ENCODE results near the gene REXO5.

REXO5 gene

DNA sequence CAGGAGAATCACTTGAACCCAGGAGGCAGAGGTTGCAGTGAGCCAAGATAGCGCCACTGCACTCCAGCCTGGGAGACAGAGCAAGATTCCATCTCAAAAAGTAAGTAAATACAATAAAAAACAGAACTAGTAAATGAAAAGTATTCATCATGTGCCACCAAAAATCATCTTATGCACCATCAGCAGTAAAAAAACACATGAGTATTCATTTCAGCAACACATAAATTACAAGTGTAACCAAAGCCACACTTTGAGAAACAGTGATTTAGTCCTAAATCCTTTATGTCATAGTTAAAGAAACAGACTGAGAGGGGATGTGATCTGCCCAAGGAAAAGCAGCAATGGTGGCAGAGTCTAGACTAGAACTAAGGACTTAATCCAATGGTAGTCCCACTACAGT, 80.9 kb downstream of the REXO5 start:
- H3K36me3 ChIP-seq (replicated peaks; ENCODE audit: low read depth, low read length) = no peaks in the 10 kb centered on the region
- H3K27ac ChIP-seq (ENCODE audit: low read length) = no peak overlapping the region
- no peak overlapping the region for H3K4me3 ChIP-seq (ENCODE audit: low read length)
- H3K4me2 ChIP-seq (ENCODE audit: low read length) = no peak overlapping the region
- no peaks in the 10 kb centered on the region for H4K20me1 ChIP-seq (ENCODE audit: insufficient read depth, low read length)
- H3K27me3 ChIP-seq (ENCODE audit: low read depth, low read length) = no peaks in the 10 kb centered on the region
- H3K4me1 ChIP-seq (ENCODE audit: low read length) = no peaks in the 10 kb centered on the region
- no peak overlapping the region for H2AFZ ChIP-seq (ENCODE audit: low read depth, low read length)
- H3K79me2 ChIP-seq (ENCODE audit: low read length) = no peaks in the 10 kb centered on the region
- no peak overlapping the region for H3K9ac ChIP-seq (ENCODE audit: low read length)
- no peak for TF ChIP-seq EZH2phosphoT487 (IDR thresholded peaks at IDR 0.05; ENCODE audit: low read depth)
- H3K9me3 ChIP-seq (ENCODE audit: insufficient read depth, low read length) = no peaks in the 10 kb centered on the region

DNA sequence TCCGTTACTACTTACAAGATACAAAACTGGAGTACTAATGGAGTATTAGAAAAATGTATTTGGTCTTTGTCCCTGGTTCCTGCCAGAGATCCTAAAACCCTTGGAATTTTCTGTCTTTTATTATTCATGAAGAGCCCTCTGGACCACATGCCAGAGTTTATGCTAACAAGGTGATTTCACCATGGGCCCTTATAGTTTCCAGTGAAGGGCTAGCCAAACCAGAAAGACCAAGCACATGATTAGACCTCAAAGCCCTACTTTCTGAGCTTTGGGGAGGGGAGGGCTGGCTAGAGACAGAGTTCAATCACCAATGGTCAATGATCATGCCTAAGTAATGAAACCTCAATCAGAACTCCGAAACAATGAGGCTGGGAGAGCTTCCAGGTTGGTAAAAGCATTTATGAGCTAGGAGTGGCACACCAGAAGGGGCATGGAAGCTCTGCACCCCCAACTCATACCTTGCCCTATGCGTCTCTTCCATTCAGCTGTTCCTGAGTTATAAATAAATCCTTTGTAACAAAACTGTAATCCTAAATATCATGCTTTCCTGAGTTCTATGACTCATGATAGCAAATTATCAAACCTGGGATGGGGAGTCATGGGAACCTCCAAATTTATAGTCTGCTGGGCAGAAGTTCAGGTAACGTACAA, 83.4 kb downstream of the REXO5 start:
- Histone ChIP-seq H2AFZ (ENCODE audit: low read depth, low read length) (no peak overlapping the region), H4K20me1 (ENCODE audit: insufficient read depth, low read length) (no peaks in the 10 kb centered on the region), H3K4me3 (ENCODE audit: low read length) (no peak overlapping the region), H3K36me3 (replicated peaks; ENCODE audit: low read depth, low read length) (no peaks in the 10 kb centered on the region), H3K4me1 (ENCODE audit: low read length) (no peaks in the 10 kb centered on the region), H3K27ac (ENCODE audit: low read length) (no peak overlapping the region), H3K4me2 (ENCODE audit: low read length) (no peak overlapping the region), H3K9me3 (ENCODE audit: insufficient read depth, low read length) (no peaks in the 10 kb centered on the region), H3K79me2 (ENCODE audit: low read length) (no peaks in the 10 kb centered on the region), H3K9ac (ENCODE audit: low read length) (no peak overlapping the region), H3K27me3 (ENCODE audit: low read depth, low read length) (no peaks in the 10 kb centered on the region)
- TF ChIP-seq, protein P1, sequence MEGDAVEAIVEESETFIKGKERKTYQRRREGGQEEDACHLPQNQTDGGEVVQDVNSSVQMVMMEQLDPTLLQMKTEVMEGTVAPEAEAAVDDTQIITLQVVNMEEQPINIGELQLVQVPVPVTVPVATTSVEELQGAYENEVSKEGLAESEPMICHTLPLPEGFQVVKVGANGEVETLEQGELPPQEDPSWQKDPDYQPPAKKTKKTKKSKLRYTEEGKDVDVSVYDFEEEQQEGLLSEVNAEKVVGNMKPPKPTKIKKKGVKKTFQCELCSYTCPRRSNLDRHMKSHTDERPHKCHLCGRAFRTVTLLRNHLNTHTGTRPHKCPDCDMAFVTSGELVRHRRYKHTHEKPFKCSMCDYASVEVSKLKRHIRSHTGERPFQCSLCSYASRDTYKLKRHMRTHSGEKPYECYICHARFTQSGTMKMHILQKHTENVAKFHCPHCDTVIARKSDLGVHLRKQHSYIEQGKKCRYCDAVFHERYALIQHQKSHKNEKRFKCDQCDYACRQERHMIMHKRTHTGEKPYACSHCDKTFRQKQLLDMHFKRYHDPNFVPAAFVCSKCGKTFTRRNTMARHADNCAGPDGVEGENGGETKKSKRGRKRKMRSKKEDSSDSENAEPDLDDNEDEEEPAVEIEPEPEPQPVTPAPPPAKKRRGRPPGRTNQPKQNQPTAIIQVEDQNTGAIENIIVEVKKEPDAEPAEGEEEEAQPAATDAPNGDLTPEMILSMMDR (IDR thresholded peaks at IDR 0.05; ENCODE audit: low read depth, low read length) = no peak
- no peak for TF ChIP-seq EZH2phosphoT487 (IDR thresholded peaks at IDR 0.05; ENCODE audit: low read depth)

DNA sequence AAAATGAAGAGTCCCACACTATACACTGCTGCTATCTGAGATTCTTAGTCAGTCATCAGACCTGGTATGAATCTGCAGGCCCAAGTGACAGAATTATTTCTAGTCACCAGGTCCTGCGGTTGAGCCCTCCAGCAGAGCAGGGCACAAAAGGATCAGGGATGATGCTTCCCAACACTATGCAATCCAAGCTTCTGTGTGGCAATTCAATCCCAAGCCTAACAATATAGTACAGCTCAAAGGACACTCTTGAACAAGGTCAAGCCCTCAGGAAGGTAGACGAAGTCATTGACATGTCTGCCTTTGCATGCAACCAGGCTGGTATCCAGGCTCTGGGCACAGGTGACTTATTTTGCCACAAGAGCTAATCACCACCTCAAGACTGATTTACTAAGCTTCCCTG, 88.1 kb downstream of the REXO5 start:
- H3K4me1 ChIP-seq (ENCODE audit: low read length) = peaks cover 3% of the 10 kb centered on the region; the same call in 1 of the 2 replicates
- H3K27ac ChIP-seq (ENCODE audit: low read length) = no peak overlapping the region
- peaks cover 4% of the 10 kb centered on the region for H3K36me3 ChIP-seq (replicated peaks; ENCODE audit: low read depth, low read length)
- H2AFZ ChIP-seq (ENCODE audit: low read depth, low read length) = no peak overlapping the region
- no peak overlapping the region for H3K4me3 ChIP-seq (ENCODE audit: low read length)
- no peaks in the 10 kb centered on the region for H3K9me3 ChIP-seq (ENCODE audit: insufficient read depth, low read length)
- no peaks in the 10 kb centered on the region for H3K27me3 ChIP-seq (ENCODE audit: low read depth, low read length)
- H3K79me2 ChIP-seq (ENCODE audit: low read length) = peaks cover 3% of the 10 kb centered on the region; the same call in 1 of the 2 replicates
- no peak for TF ChIP-seq EZH2phosphoT487 (IDR thresholded peaks at IDR 0.05; ENCODE audit: low read depth)
- TF ChIP-seq, protein P1 (IDR thresholded peaks at IDR 0.05; ENCODE audit: low read depth, low read length) = no peak
- H3K4me2 ChIP-seq (ENCODE audit: low read length) = no peak overlapping the region
- no peaks in the 10 kb centered on the region for H4K20me1 ChIP-seq (ENCODE audit: insufficient read depth, low read length)
- H3K9ac ChIP-seq (ENCODE audit: low read length) = no peak overlapping the region

DNA sequence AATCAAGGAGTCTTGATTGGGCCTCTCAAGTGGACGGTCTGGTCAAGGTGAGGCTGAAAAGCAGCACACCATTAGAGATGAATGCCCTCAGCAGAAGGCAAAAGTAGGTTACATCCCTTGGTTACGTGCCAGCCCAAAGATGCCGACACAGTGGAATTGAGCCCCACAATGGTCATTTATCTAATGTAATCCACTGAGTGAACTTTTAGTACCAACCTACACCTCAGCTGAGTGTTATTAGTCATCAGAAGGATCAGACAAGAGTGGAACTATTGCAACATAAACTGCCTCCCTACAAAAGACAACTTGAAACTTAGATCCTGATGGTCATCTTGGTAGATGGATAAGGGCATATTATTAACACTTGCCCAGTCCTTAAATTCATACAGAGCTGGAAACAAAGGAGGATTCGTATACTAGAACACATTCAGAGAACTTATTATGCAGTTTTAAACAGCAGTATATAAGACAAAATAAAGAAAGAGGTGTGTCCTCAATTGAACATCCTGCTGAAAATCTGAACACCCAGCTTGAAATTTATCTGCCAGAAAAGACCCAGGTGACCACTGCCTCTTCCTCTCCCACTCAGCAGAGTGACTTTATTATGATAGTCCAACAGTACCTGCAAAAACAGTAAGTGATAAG, 91.0 kb downstream of the REXO5 start:
- no peak overlapping the region for H2AFZ ChIP-seq (ENCODE audit: low read depth, low read length)
- peaks cover 11% of the 10 kb centered on the region for H3K4me1 ChIP-seq (ENCODE audit: low read length)
- no peaks in the 10 kb centered on the region for H3K9me3 ChIP-seq (ENCODE audit: insufficient read depth, low read length)
- no peak overlapping the region for H3K9ac ChIP-seq (ENCODE audit: low read length)
- H3K79me2 ChIP-seq (ENCODE audit: low read length) = peaks cover 21% of the 10 kb centered on the region; the same call in 1 of the 2 replicates
- H3K27me3 ChIP-seq (ENCODE audit: low read depth, low read length) = 0 out of 2 replicates have a peak, but pooled peaks cover 1% of the 10 kb centered on the region
- H3K4me2 ChIP-seq (ENCODE audit: low read length) = no peak overlapping the region
- no peak overlapping the region for H3K4me3 ChIP-seq (ENCODE audit: low read length)
- peaks cover 6% of the 10 kb centered on the region for H3K36me3 ChIP-seq (replicated peaks; ENCODE audit: low read depth, low read length)
- peaks cover 5% of the 10 kb centered on the region; the same call in 1 of the 2 replicates for H4K20me1 ChIP-seq (ENCODE audit: insufficient read depth, low read length)
- no peak overlapping the region for H3K27ac ChIP-seq (ENCODE audit: low read length)
- no peak for TF ChIP-seq EZH2phosphoT487 (IDR thresholded peaks at IDR 0.05; ENCODE audit: low read depth)
- TF ChIP-seq, protein P1 (IDR thresholded peaks at IDR 0.05; ENCODE audit: low read depth, low read length) = no peak

All from OCI-LY3 (cell line).